ENCODE data around the gene HK3. TPM values are rescaled to one million over a fixed set of nuclear protein-coding genes. Genes with fewer than 3 reads are reported as not detected.

HK3 gene
- total RNA-seq, 2 experiments from 2014 or later: 0.21 to 0.22 TPM

DNA sequence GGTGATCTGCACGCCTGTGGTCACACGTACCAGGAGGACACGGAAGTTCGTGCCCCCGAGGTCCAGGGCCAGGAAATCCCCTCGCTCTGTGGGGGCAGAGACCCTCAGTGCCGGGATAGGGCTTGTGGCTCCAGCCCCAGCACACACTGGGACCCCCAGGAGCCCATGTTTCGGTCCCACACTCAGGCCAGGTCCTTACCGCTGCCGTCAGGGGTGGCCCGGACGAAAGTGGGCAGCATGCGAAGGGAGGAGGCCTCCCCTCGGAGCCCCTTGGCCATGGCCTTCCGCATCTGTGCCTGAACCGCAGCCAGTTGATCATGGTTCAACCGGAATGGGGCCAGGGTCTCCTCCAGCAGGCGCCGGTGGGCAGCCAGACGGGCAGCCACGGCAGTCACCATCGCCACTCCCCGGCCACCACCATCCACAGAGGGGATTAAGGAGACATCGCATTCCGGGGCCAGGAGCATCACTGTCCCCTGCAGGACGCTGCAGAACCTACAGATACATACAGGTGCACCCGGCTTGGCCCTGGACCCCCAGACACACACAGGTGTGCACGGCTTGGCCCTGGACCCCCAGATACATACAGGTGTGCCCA, 11.8 kb downstream of the HK3 start:
- H3K4me1 Mint-ChIP-seq: peaks cover 7% of the 10 kb centered on the region
- H3K36me3 Mint-ChIP-seq (ENCODE audit: low read depth): no peaks in the 10 kb centered on the region

DNA sequence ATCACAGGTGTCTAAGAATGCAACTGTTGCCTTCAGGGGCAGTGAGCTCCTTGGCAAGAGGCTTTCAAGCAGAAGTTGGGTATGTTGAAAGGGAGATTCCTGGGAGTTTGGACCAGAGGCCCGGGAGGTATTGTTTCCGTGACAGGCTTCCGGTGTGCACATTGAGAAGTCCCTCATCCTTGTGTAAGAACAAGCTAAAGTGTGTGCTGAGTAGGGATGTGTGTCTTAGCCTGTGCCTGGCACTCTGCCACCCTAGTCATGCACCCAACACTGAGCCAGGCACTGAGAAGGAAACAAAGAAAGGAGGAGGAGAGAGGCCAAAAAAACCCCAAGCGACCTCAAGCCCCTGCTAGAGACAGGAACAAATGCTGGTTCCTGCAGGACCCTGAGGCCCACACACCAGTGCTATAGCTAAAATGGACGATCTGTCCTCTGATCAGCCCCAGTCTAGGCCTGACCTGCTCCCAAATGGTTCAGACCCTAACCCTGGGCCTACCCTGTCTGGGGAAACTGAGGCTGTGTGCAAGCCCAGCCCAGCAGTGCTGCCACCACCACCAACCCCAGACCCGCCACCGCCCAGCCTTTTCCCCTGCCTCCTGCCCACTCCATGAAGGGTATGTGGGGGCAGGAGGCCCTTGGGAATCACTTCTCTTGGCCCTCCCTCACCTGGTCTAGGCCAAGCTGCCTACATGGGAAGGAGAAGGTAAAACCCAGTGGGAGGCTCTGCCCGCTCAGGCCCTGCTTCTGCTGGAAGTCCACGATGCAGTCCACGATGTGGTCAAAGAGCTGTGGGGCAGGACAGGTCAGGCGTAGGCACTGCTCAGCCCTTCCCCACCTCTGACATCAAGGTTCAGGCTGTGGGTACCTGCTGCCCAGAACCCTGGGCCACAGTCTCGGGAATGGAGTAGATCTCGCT, 12.6 kb downstream of the HK3 start:
- no peaks in the 10 kb centered on the region for H3K36me3 Mint-ChIP-seq (ENCODE audit: low read depth)
- POLR2A ChIA-PET: no interaction called here

More for the DNA sequence above, 11.8 kb downstream of the HK3 start:
- no peak for DNase-seq
- H3K27ac Mint-ChIP-seq: no peak overlapping the region
- peaks cover 3% of the 10 kb centered on the region for H3K27me3 Mint-ChIP-seq
- no peaks in the 10 kb centered on the region for H3K9me3 Mint-ChIP-seq
- ChIA-PET POLR2A (no interaction called here), CTCF (no interaction called here)
- no peak overlapping the region for H3K4me3 Mint-ChIP-seq

DNA sequence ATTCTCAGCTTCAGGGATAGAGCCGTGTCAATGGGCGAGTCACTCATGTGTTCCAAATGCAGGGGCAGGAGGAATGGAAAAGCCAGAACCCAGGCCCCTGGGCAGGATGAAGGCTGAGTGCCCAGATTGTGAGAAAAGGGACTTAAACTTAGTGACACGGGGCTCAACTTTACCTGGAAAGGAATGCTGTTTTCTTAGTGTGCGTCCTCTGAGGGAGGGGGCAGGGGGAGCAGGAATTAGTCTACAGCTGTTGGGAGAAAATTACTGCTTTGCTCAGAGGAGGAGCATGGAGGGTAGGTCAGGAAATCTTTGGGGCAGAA, 14.6 kb downstream of the HK3 start:
- no peaks in the 10 kb centered on the region for H3K9me3 Mint-ChIP-seq
- ChIA-PET POLR2A (no interaction called here), CTCF (no interaction called here)
- DNase-seq: no peak
- H3K27ac Mint-ChIP-seq: no peak overlapping the region
- H3K4me3 Mint-ChIP-seq: no peak overlapping the region
- H3K4me1 Mint-ChIP-seq: peaks cover 7% of the 10 kb centered on the region
- H3K36me3 Mint-ChIP-seq (ENCODE audit: low read depth): no peaks in the 10 kb centered on the region
- no peaks in the 10 kb centered on the region for H3K27me3 Mint-ChIP-seq

More for the DNA sequence above, 12.6 kb downstream of the HK3 start:
- H3K4me3 Mint-ChIP-seq: no peak overlapping the region
- peaks cover under 1% of the 10 kb centered on the region for H3K27me3 Mint-ChIP-seq
- H3K27ac Mint-ChIP-seq: no peak overlapping the region
- no peaks in the 10 kb centered on the region for H3K9me3 Mint-ChIP-seq
- CTCF ChIA-PET: interaction anchor here (0.6 to 1.0 kb wide), 4 partner anchors 11 to 299 kb away, joined by 3 to 6 read pairs (median 3); no protein-coding TSS in a partner anchor
- DNase-seq: no peak
- peaks cover 7% of the 10 kb centered on the region for H3K4me1 Mint-ChIP-seq

DNA sequence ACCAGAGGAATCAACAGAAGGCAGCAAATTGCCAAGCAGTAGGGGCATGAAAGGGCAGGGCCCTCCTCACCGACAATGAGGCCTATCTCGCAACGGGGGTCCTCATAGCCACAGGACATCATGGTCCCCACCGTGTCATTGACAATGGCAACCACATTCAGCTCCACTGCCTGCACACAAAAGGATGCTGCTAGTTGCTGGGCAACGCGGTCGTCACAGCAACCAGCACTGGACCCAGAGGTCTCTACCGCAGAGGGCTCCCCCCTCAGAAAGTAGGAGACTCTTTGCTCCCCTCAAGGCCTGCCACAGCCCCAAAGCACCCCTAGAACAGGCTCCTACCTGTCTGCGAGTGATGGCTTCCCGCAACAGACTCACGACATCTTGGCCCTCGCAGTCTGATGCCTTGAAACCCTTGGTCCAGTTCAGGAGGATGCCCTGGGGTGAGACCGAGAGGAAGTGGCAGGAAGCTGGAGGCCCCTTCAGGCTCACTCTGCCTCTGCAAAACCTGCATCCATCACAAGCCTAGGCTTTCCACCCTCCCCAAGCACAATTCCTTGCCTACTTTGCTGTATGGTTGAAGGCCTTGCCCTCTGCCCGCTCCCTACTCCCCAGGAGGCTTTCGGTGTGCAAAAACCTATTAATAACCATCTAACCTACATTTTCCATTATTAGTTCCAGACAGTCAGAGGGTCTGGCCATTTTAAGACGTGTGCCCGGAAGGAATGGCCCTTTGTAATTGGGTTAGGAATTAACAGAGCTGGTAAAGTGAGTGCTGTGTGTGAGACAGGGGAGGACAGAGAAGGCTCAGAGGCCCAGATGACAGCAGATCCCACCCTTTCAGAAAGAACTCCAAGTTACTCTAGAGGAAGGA, 15.2 kb downstream of the HK3 start:
- Mint-ChIP-seq H3K27ac (no peak overlapping the region), H3K9me3 (no peaks in the 10 kb centered on the region), H3K4me1 (peaks cover 7% of the 10 kb centered on the region), H3K36me3 (ENCODE audit: low read depth) (no peaks in the 10 kb centered on the region), H3K27me3 (no peaks in the 10 kb centered on the region), H3K4me3 (no peak overlapping the region)
- ChIA-PET POLR2A (no interaction called here), CTCF (interaction anchor here (1.5 kb wide), 1 partner anchor 15 kb away, joined by 6 read pairs; the partner anchor contains the start of gene HK3)
- DNase-seq: no peak

DNA sequence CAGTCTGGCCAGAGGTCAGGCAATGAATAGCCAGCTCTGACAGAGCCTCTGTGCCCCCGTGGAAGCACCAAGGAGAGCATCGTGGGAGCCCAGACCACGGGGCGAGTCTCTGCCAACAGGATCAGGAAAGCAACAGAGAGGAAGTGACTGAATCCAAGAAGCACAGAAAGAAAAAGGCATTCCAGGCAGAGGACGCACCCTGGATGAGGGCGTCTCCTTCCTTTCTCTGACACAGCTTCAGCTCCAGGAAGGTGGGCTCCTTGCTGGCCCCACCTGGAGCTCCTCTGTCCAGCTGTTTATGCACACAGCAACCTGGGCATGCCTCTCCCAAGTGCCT, 16.6 kb downstream of the HK3 start:
- no peaks in the 10 kb centered on the region for H3K27me3 Mint-ChIP-seq
- H3K4me3 Mint-ChIP-seq: no peak overlapping the region
- CTCF ChIA-PET: interaction anchor here (1.5 kb wide), 1 partner anchor 16 kb away, joined by 6 read pairs; the partner anchor contains the start of gene HK3
- no peak for DNase-seq
- H3K36me3 Mint-ChIP-seq (ENCODE audit: low read depth): no peaks in the 10 kb centered on the region
- POLR2A ChIA-PET: no interaction called here
- H3K4me1 Mint-ChIP-seq: peaks cover 7% of the 10 kb centered on the region
- H3K27ac Mint-ChIP-seq: no peak overlapping the region
- no peaks in the 10 kb centered on the region for H3K9me3 Mint-ChIP-seq

DNA sequence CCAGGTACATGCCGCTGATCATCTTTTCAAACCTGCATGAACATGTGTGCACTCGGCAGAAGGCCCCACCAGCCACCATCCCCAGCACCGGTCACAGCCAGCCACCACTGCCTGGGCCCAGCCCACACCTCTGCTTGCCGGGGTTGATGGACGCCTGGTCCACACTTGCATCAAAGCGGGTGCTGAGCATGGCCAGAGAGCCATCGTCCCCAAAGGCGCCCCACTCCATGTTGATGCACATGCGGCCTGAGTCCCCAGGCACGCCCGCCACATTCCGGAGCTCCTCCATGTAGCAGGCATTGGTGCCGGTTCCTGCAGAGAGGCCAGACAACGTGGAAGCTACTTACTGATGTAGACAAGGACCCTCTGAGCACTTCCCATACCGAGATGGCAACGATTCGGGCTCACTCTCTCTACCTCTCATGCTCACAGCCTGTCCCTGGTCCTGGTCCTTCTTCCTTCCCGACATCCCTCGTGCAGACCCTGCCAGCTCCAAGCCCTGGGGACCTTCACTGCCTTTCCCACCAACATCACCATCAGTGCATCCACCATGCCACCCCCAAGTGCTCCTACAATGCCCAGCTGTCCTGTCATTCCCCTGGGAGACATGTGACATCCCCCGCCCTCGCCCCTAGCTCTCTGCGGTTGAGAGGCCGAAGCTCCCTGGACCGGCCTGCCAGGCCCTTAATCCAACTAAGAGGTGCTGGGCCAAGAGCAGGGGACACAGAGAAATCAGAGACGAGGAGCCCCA, 17.2 kb downstream of the HK3 start:
- no peak for DNase-seq
- H3K9me3 Mint-ChIP-seq: no peaks in the 10 kb centered on the region
- H3K27me3 Mint-ChIP-seq: no peaks in the 10 kb centered on the region
- ChIA-PET POLR2A (no interaction called here), CTCF (interaction anchor here (1.5 kb wide), 1 partner anchor 17 kb away, joined by 6 read pairs; the partner anchor contains the start of gene HK3)
- H3K4me3 Mint-ChIP-seq: no peak overlapping the region
- peaks cover 7% of the 10 kb centered on the region for H3K4me1 Mint-ChIP-seq
- H3K27ac Mint-ChIP-seq: no peak overlapping the region
- no peaks in the 10 kb centered on the region for H3K36me3 Mint-ChIP-seq (ENCODE audit: low read depth)

DNA sequence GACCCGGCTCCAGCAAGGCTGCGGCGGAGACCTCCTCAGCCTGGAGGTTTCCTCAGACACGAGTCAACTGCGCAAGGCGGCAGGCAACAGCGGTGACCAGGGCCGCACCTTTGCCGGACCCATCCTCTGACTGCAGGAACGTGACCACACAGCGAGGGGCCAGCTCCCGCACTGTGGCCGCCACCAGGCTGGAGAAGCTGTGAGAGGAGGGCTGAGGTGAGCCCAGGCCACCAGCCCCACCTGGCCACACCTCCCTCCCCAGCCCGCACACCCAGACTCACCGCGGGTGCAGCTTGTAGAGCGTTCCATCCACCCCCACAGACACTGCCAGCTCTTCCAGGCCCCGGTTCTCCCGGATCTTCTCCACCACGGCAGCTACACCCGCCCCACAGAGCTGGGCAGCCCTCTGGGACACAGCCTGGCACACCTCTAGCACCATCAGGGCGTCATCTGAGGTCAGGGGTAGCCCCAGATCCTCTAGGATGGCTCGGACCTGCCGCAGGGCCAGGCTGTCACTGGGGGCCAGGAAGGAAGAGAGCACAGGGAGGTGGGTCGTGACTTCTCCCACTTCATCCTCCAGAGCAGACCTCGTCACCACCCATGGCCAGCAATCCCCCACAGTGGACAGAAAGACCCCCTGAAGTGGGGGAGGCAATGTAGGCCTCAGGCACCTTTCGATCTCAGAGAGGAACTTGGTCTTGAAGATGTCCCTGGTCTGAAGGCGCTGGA, 18.0 kb downstream of the HK3 start:
- Mint-ChIP-seq H3K4me3 (no peak overlapping the region), H3K36me3 (ENCODE audit: low read depth) (no peaks in the 10 kb centered on the region), H3K9me3 (no peaks in the 10 kb centered on the region), H3K27ac (no peak overlapping the region), H3K4me1 (peaks cover 7% of the 10 kb centered on the region), H3K27me3 (peaks cover 4% of the 10 kb centered on the region)
- ChIA-PET CTCF (no interaction called here), POLR2A (no interaction called here)
- DNase-seq: no peak

DNA sequence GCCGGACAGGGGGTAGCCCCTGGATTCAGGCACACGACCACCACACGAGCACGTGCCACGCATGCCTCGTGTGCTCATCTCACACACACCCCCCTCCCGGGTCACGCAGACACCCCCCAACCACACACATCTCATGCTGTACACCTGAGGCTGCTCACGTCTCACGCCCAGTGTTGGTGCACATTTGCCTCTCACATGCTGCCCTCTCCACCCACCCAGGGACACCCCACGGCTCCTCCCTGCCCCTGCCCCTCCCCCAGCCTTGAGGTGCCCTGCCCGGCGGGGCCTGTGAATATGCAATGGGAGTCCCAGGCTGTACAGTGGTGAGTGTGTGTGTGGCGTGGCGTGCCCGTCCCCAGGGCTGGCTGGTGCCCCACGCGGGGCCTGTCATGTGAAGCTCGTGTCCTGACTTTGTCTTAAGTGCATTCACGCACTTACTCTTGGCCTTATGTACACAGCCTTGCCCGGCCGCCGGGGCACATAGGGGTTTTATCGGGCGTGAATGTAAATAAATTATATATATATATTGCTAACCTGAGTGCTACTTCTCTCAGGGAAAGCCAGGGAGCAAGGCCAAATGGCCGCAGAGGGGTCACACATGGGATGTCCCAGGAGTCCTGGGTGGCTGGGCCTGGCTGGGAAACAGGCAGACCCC, 18.7 kb downstream of the HK3 start:
- Mint-ChIP-seq H3K27ac (no peak overlapping the region), H3K4me3 (no peak overlapping the region), H3K36me3 (ENCODE audit: low read depth) (no peaks in the 10 kb centered on the region), H3K4me1 (peaks cover 10% of the 10 kb centered on the region), H3K9me3 (no peaks in the 10 kb centered on the region), H3K27me3 (peaks cover 11% of the 10 kb centered on the region)
- no peak for DNase-seq
- CTCF ChIA-PET: interaction anchor here (1.0 kb wide), 1 partner anchor 60 kb away, joined by 4 read pairs; no protein-coding TSS in a partner anchor
- POLR2A ChIA-PET: no interaction called here

DNA sequence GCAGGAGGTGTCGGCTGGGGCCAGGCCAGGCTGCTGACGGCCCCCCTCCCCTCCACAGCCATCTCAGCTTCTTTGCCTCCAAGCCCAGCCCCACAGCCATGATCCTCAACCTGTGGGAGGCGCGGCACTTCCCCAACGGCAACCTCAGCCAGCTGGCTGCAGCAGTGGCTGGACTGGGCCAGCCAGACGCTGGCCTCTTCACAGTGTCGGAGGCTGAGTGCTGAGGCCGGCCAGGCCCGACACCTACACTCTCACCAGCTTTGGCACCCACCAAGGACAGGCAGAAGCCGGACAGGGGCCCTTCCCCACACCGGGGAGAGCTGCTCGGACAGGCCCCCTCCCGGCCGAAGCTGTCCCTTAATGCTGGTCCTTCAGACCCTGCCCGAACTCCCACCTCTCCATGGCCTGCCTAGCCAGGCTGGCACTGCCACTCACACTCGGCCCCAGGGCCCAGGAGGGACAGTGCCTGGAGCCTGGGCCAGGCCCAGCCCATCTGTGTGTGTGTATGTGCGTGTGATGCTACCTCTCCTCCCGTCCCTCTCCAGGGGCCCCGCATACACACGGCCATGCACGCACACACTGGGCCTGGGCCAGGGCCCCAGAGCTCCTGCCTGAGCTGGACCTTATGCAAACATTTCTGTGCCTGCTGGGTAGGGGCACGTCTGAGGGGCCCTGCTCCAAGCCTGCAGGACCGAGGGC, 19.3 kb downstream of the HK3 start:
- Mint-ChIP-seq H3K4me3 (no peak overlapping the region), H3K4me1 (peaks cover 6% of the 10 kb centered on the region), H3K9me3 (no peaks in the 10 kb centered on the region), H3K36me3 (ENCODE audit: low read depth) (no peaks in the 10 kb centered on the region), H3K27me3 (peaks cover 18% of the 10 kb centered on the region), H3K27ac (no peak overlapping the region)
- ChIA-PET POLR2A (no interaction called here), CTCF (interaction anchor here (0.5 to 1.0 kb wide), 2 partner anchors 61 to 205 kb away, joined by 3 to 4 read pairs; no protein-coding TSS in a partner anchor)
- DNase-seq: no peak

DNA sequence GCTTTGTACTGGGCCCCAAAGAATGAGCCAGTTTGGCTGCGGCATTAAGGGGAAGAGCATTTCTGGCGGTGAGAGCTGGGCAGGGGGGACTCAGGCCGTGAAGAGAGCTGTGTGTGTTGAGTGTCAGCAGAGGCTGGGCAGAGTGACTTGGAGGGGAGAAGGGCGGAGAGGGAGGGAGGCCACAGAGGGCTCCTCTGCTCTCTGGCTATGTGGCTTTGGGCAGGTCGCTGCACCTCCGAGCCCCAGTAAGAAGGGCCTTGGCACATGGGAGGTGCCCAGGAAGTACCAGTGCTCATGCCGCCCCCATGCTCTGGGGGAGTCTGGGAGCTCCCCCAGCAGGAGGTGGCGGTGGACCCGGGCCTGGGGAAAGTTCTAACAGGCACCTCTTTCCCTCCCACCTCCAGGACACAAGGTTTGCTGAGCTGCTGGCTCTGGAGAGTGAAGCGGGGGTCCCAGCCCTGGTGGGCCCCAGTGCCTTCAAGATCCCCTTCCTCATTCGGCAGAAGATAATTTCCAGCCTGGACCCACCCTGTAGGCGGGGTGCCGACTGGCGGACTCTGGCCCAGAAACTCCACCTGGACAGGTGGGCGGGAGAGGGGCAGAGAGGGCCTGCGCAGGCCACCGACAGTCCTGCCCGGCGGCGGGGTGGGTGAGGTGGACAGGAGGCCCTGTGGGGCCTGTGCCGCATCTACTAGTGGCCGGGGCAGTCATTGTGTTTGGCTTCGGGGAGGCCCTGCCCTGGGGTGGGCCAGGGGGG, 20.1 kb downstream of the HK3 start:
- Mint-ChIP-seq H3K4me3 (no peak overlapping the region), H3K4me1 (peaks cover 3% of the 10 kb centered on the region), H3K9me3 (no peaks in the 10 kb centered on the region), H3K27me3 (peaks cover 18% of the 10 kb centered on the region), H3K36me3 (ENCODE audit: low read depth) (no peaks in the 10 kb centered on the region), H3K27ac (no peak overlapping the region)
- ChIA-PET POLR2A (no interaction called here), CTCF (interaction anchor here (0.5 to 1.0 kb wide), 2 partner anchors 61 to 204 kb away, joined by 3 to 4 read pairs; no protein-coding TSS in a partner anchor)
- DNase-seq: no peak
